Measurements from ENCODE around the gene HIVEP3.

GRCh38 chr1:41515131-41515678 is 403.5 kb downstream of the HIVEP3 start:
- TF ChIP-seq CTCF (IDR thresholded peaks at IDR 0.05) (no peak), POLR2A (IDR thresholded peaks at IDR 0.05) (no peak)

All from heart left ventricle (tissue), 13 donors.